ENCODE results near the gene COQ2.

DNA sequence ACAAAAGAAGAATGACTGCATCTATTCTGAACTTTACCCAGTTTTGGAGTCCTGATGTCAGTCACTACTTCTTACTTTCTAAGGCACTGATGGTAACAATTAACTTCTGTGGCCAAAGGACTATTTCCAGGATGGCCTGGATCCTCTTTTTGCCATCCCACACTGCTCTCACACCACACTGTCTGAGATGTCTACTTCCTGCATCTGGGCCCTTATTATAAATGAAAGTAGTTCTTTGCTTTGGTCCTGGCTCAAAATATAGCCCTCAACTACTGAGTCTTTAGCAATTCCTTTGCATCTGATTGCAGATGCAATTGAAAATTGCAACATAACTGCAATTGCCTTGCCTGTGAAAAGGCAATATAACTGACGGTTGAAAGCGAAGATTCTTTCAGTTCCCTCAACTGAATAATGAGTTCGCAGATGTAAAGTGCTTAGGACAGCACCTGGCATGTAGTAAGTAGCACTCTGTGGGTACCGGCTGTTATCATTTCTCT lies 44.2 kb downstream of the COQ2 start:
- TF ChIP-seq BHLHE40 (IDR thresholded peaks at IDR 0.05; ENCODE audit: borderline replicate concordance) (no peak), ARNT (IDR thresholded peaks at IDR 0.05) (no peak), FOXM1 (IDR thresholded peaks at IDR 0.05; ENCODE audit: borderline replicate concordance) (no peak)

Measured in HEK293T (cell line).